ENCODE data around the gene SERPINA3. TPM values are rescaled to one million over a fixed set of nuclear protein-coding genes. Genes with fewer than 3 reads are reported as not detected.

The SERPINA3 gene
- polyA plus RNA-seq, 1 donor (not counting 4 experiments of a cell fraction or from before 2014, with no cell fraction given): 0.50 TPM

- H3K79me2 ChIP-seq (ENCODE audit: control insufficient read depth, insufficient read depth, low read length): no peaks in the 10 kb centered on the region
- no peak overlapping the region for H3K4me3 ChIP-seq (ENCODE audit: control insufficient read depth in 2 of 3, extremely low read depth in 1 of 3, insufficient read depth in 2 of 3, low read depth in 1 of 3, low read length in 3 of 3)
- dilution Hi-C loops (cut with MboI; ENCODE audit: extremely low pct_ligation_motif_present, low sequenced_read_pairs): no loop called here
- H2AFZ ChIP-seq (ENCODE audit: control insufficient read depth, low read length): no peak overlapping the region
- no peak overlapping the region for H3K27ac ChIP-seq (ENCODE audit: control insufficient read depth, insufficient read depth, low read length)
- no peaks in the 10 kb centered on the region for H3K9me3 ChIP-seq (ENCODE audit: control insufficient read depth, low read depth, low read length)
- FAIRE-seq: no peak
- no peaks in the 10 kb centered on the region for H3K9me1 ChIP-seq (ENCODE audit: control insufficient read depth, extremely low read depth, insufficient read depth, low read length)
- DNase-seq (ENCODE audit: low read depth, low spot score): no peak
- TF ChIP-seq, protein P1, sequence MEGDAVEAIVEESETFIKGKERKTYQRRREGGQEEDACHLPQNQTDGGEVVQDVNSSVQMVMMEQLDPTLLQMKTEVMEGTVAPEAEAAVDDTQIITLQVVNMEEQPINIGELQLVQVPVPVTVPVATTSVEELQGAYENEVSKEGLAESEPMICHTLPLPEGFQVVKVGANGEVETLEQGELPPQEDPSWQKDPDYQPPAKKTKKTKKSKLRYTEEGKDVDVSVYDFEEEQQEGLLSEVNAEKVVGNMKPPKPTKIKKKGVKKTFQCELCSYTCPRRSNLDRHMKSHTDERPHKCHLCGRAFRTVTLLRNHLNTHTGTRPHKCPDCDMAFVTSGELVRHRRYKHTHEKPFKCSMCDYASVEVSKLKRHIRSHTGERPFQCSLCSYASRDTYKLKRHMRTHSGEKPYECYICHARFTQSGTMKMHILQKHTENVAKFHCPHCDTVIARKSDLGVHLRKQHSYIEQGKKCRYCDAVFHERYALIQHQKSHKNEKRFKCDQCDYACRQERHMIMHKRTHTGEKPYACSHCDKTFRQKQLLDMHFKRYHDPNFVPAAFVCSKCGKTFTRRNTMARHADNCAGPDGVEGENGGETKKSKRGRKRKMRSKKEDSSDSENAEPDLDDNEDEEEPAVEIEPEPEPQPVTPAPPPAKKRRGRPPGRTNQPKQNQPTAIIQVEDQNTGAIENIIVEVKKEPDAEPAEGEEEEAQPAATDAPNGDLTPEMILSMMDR (optimal IDR thresholded peaks at IDR 0.05 in 1 of 3, IDR thresholded peaks at IDR 0.05 in 1 of 3, conservative IDR thresholded peaks at IDR 0.05 in 1 of 3; ENCODE audit: extremely low read depth in 1 of 3, insufficient read depth in 2 of 3, low read length in 3 of 3): no peak
- TF ChIP-seq EZH2 (IDR thresholded peaks at IDR 0.05; ENCODE audit: low read length): no peak
- no peak overlapping the region for H3K4me2 ChIP-seq (ENCODE audit: control insufficient read depth, extremely low read depth, insufficient read depth, low read depth, low read length)
- H3K27me3 ChIP-seq (ENCODE audit: control insufficient read depth, extremely low read depth, insufficient read depth, low read length): no peaks in the 10 kb centered on the region
- no peak overlapping the region for H3K9ac ChIP-seq (ENCODE audit: control insufficient read depth, extremely low read depth, insufficient read depth, low read length)
- H3K4me1 ChIP-seq (ENCODE audit: control insufficient read depth, extremely low read depth, insufficient read depth, low read length): no peaks in the 10 kb centered on the region
- H4K20me1 ChIP-seq (ENCODE audit: control insufficient read depth, extremely low read depth, insufficient read depth, low read length): no peaks in the 10 kb centered on the region
- no peaks in the 10 kb centered on the region for H3K36me3 ChIP-seq (ENCODE audit: control insufficient read depth in 2 of 2, extremely low read depth in 1 of 2, insufficient read depth in 2 of 2, low read length in 2 of 2)
These were observed 21.1 kb upstream of the SERPINA3 start for GRCh38 chr14:94591073-94591472.

GRCh38 chr14:94591871-94592270, 20.3 kb upstream of the SERPINA3 start:
- no peaks in the 10 kb centered on the region for H3K9me1 ChIP-seq (ENCODE audit: control insufficient read depth, extremely low read depth, insufficient read depth, low read length)
- H3K36me3 ChIP-seq (ENCODE audit: control insufficient read depth in 2 of 2, extremely low read depth in 1 of 2, insufficient read depth in 2 of 2, low read length in 2 of 2): no peaks in the 10 kb centered on the region
- no peaks in the 10 kb centered on the region for H3K79me2 ChIP-seq (ENCODE audit: control insufficient read depth, insufficient read depth, low read length)
- TF ChIP-seq EZH2 (IDR thresholded peaks at IDR 0.05; ENCODE audit: low read length): no peak
- TF ChIP-seq, protein P1 (optimal IDR thresholded peaks at IDR 0.05 in 1 of 3, IDR thresholded peaks at IDR 0.05 in 1 of 3, conservative IDR thresholded peaks at IDR 0.05 in 1 of 3; ENCODE audit: extremely low read depth in 1 of 3, insufficient read depth in 2 of 3, low read length in 3 of 3): no peak
- H3K9ac ChIP-seq (ENCODE audit: control insufficient read depth, extremely low read depth, insufficient read depth, low read length): no peak overlapping the region
- no peak overlapping the region for H3K4me3 ChIP-seq (ENCODE audit: control insufficient read depth in 2 of 3, extremely low read depth in 1 of 3, insufficient read depth in 2 of 3, low read depth in 1 of 3, low read length in 3 of 3)
- dilution Hi-C loops (cut with MboI; ENCODE audit: extremely low pct_ligation_motif_present, low sequenced_read_pairs): no loop called here
- no peaks in the 10 kb centered on the region for H3K9me3 ChIP-seq (ENCODE audit: control insufficient read depth, low read depth, low read length)
- DNase-seq (ENCODE audit: low read depth, low spot score) (no peak), FAIRE-seq (no peak)
- H3K4me1 ChIP-seq (ENCODE audit: control insufficient read depth, extremely low read depth, insufficient read depth, low read length): no peaks in the 10 kb centered on the region
- H3K4me2 ChIP-seq (ENCODE audit: control insufficient read depth, extremely low read depth, insufficient read depth, low read depth, low read length): no peak overlapping the region
- H3K27ac ChIP-seq (ENCODE audit: control insufficient read depth, insufficient read depth, low read length): no peak overlapping the region
- no peaks in the 10 kb centered on the region for H4K20me1 ChIP-seq (ENCODE audit: control insufficient read depth, extremely low read depth, insufficient read depth, low read length)
- no peak overlapping the region for H2AFZ ChIP-seq (ENCODE audit: control insufficient read depth, low read length)
- no peaks in the 10 kb centered on the region for H3K27me3 ChIP-seq (ENCODE audit: control insufficient read depth, extremely low read depth, insufficient read depth, low read length)
